WI38 (cell line): Measurements from ENCODE around the gene ARF6.

Source experiments
- H3K4me3 ChIP-seq: 2 replicates; pipeline ENCODE4 v1.5.1; 2011; ENCODE audit warnings: low read depth, mild to moderate bottlenecking, control low read depth, low read length
- CTCF ChIP-seq: IDR thresholded peaks from 2 replicates; pipeline ENCODE4 v1.5.1; 2012; ENCODE audit warnings: low read depth, mild to moderate bottlenecking, control low read depth, low read length

Gene ARF6

DNA sequence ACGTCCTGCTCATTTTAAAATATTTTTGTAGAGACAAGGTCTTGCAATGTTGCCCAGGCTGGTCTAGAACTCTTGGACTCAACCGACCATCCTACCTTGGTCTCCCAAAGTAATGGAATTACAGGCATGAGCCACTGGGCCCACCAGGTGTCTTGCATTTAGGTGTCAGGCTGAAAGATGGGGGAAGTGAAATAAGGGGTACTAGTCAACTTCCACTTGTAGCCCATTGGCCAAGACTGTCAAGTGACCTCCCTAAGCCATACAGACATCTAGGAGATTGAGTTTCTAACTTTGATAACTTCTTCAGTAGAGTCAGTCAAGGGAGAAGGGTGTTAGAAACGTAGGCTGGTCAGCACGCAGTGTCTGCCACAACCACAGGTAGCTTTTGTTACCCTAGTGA is 32.0 kb downstream of the ARF6 start:
- no peak for TF ChIP-seq CTCF
- H3K4me3 ChIP-seq, result no peak overlapping the region

GRCh38 chr14:49926803-49927202 is 33.9 kb downstream of the ARF6 start:
- TF ChIP-seq CTCF, result no peak
- H3K4me3 ChIP-seq, result no peak overlapping the region

DNA sequence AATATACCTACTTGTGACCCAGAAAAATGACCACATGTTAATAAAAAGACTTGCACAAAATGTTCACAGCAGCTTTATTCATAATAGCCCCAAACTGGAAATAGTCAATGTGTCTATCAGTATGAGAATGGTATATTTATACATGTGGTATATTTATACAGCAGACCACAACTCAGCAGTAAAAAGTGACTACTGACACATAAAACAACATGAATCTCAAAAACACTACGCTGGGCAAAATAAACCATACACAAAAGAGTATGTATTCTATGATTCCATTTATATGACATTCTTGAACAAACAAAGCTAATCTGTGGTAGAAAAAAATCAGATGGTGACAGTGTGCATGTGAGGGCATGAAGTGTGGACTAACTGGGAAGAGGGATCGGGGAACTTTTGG is 35.1 kb downstream of the ARF6 start:
- no peak overlapping the region for H3K4me3 ChIP-seq
- no peak for TF ChIP-seq CTCF

DNA sequence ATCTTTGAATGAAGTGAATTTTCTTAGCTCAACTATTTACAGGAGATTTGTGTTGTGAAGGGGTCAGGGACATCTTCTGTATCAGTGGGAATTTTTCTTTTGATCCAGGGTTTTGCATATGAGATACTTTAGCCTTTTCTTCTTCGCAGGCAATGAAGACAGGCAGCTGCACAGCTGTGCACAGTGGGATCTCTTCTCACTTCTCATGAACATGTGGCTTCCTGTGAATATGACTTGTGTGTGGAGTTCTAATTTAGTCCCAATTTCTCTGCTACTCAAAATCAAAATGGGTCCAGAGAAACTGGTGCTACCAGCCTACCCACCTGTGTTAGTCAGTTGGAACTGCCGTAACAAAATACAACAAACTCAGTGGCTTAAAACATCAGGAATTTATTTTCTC is 37.8 kb downstream of the ARF6 start:
- TF ChIP-seq CTCF, result no peak
- H3K4me3 ChIP-seq, result no peak overlapping the region

- no peak overlapping the region for H3K4me3 ChIP-seq
- no peak for TF ChIP-seq CTCF
Observed at GRCh38 chr14:49931523-49931922, 38.6 kb downstream of the ARF6 start.

DNA sequence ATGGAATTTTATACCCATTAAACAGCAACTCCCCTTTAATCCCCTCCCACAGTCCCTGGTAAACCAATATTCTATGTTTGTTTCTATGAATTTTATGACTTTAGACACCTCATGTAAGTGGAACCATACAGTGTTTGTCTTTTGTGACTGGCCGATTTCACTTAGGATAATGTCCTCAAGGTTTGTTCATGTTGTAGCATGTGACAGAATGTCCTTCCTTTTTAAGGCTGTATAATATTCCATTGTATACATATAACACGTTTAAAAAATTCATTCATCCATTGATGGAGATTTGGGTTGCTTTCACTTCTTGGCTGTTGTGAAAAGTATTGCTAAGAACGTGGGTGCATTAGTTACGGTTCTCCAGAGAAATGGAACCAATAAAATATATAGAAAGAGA is 40.2 kb downstream of the ARF6 start:
- H3K4me3 ChIP-seq, result no peak overlapping the region
- TF ChIP-seq CTCF, result no peak

DNA sequence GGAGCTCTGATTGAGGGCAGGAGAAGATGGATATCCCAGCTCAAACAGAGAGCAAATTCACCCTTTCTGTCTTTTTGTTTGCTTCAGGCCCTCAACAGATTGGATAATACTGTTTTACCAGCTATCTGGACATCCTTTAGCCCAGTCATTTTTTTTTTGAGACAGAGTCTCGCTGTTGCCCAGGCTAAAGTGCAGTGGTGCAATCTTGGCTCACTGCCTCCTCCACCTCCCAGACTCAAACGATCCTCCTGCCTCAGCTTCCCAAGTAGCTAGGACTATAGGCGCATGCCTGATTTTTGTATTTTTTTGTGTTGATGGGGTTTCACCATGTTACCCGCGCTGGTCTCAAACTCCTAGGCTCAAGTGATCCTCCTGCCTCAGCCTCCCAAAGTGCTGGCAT is 40.8 kb downstream of the ARF6 start:
- no peak for TF ChIP-seq CTCF
- no peak overlapping the region for H3K4me3 ChIP-seq
